Mesendoderm (in vitro differentiated cells): Measurements from ENCODE around the gene ANKS1B.
A peak's percentile ranks its signal among the peaks of the same experiment; 100 is the strongest.
"Not testable (repeated sequence)": the region's sequence is repeated elsewhere in the genome, so short reads cannot be mapped to it uniquely, and the experiment has no call there.

Experiments used
- DNase-seq: peaks from one replicate; pipeline ENCODE4 v3.0.0; 2013
- H2AK5ac ChIP-seq: 2 replicates; pipeline ENCODE4 v1.6.1; 2013; ENCODE audit warnings: low read length, inconsistent platforms
- H2BK120ac ChIP-seq: 2 replicates; pipeline ENCODE4 v1.6.1; 2013; ENCODE audit warnings: low read depth, mild to moderate bottlenecking, low read length, moderate library complexity, mixed read lengths
- H2BK15ac ChIP-seq: replicated peaks from 2 replicates; pipeline ENCODE4 v1.6.1; 2013; ENCODE audit warnings: low read depth, mild to moderate bottlenecking, moderate library complexity
- H2BK5ac ChIP-seq: 2 replicates; pipeline ENCODE4 v1.6.1; 2013; ENCODE audit warnings: low read length, inconsistent platforms
- H3K18ac ChIP-seq: 2 replicates; pipeline ENCODE4 v1.6.1; 2013; ENCODE audit warnings: mild to moderate bottlenecking, low read length, mixed read lengths
- H3K23ac ChIP-seq: one replicate; pipeline ENCODE4 v1.6.1; 2013; ENCODE audit warnings: low read length
- H3K27ac ChIP-seq: 2 replicates; pipeline ENCODE4 v1.5.1; 2013; ENCODE audit warnings: low read depth, mild to moderate bottlenecking, inconsistent platforms, low read length, moderate library complexity
- H3K27me3 ChIP-seq: 2 replicates; pipeline ENCODE4 v1.6.1; 2013; ENCODE audit warnings: low read length, control low read depth, mild to moderate bottlenecking, inconsistent platforms; ENCODE audit not compliant: insufficient read depth, poor library complexity
- H3K36me3 ChIP-seq: 2 replicates; pipeline ENCODE4 v1.6.1; 2013; ENCODE audit warnings: low read length, inconsistent platforms; ENCODE audit not compliant: control insufficient read depth, insufficient read depth
- H3K4ac ChIP-seq: one replicate; pipeline ENCODE4 v1.6.1; 2013; ENCODE audit warnings: low read depth, mild to moderate bottlenecking, low read length, moderate library complexity
- H3K4me1 ChIP-seq: 2 replicates; pipeline ENCODE4 v1.6.1; 2013; ENCODE audit warnings: low read depth, low read length, inconsistent platforms; ENCODE audit not compliant: control insufficient read depth
- H3K4me2 ChIP-seq: 2 replicates; pipeline ENCODE4 v1.6.1; 2013; ENCODE audit warnings: low read length
- H3K4me3 ChIP-seq: 2 replicates; pipeline ENCODE4 v1.5.1; 2013; ENCODE audit warnings: mild to moderate bottlenecking, low read length
- H3K56ac ChIP-seq: one replicate; pipeline ENCODE4 v1.6.1; 2013; ENCODE audit warnings: low read length
- H3K79me1 ChIP-seq: 2 replicates; pipeline ENCODE4 v1.6.1; 2013; ENCODE audit warnings: low read length, inconsistent platforms
- H3K79me2 ChIP-seq: 2 replicates; pipeline ENCODE4 v1.6.1; 2013; ENCODE audit warnings: mild to moderate bottlenecking, low read length; ENCODE audit not compliant: control insufficient read depth, insufficient read depth
- H3K9ac ChIP-seq: 2 replicates; pipeline ENCODE4 v1.6.1; 2013; ENCODE audit warnings: low read length, inconsistent platforms
- H4K5ac ChIP-seq: one replicate; pipeline ENCODE4 v1.6.1; 2013; ENCODE audit warnings: low read length
- H4K8ac ChIP-seq: one replicate; pipeline ENCODE4 v1.6.1; 2013; ENCODE audit warnings: low read depth, mild to moderate bottlenecking, control low read depth, low read length, moderate library complexity
- whole genome bisulfite sequencing: extraction: QIAGEN DNeasy Blood & Tissue Kit; methylation state at CpG from one replicate; pipeline ENCODE4 v1.1.7; 2013; ENCODE audit warnings: low lambda C conversion rate, missing lambda C conversion rate; ENCODE audit not compliant: insufficient coverage; ENCODE audit errors: extremely low coverage; 5-methylcytosine and 5-hydroxymethylcytosine counted together

Gene ANKS1B

GRCh38 chr12:98970210-98970609 is 1014.5 kb downstream of the ANKS1B start:
- H3K9ac ChIP-seq = no peak overlapping the region
- H3K56ac ChIP-seq = no peak overlapping the region
- H4K5ac ChIP-seq = no peak overlapping the region
- no peak overlapping the region for H3K23ac ChIP-seq
- H3K27ac ChIP-seq = no peak overlapping the region
- H3K4ac ChIP-seq = no peak overlapping the region
- H3K4me1 ChIP-seq = no peaks in the 10 kb centered on the region
- H3K4me2 ChIP-seq = no peak overlapping the region
- H3K79me1 ChIP-seq = no peaks in the 10 kb centered on the region
- no peak overlapping the region for H3K18ac ChIP-seq
- no peak overlapping the region for H3K4me3 ChIP-seq
- no peak overlapping the region for H2BK120ac ChIP-seq
- no peak overlapping the region for H2AK5ac ChIP-seq
- DNase-seq = no peak
- H3K79me2 ChIP-seq = no peaks in the 10 kb centered on the region
- no peaks in the 10 kb centered on the region for H3K27me3 ChIP-seq
- H3K36me3 ChIP-seq = no peaks in the 10 kb centered on the region
- no peak overlapping the region for H4K8ac ChIP-seq
- no peak overlapping the region for H2BK5ac ChIP-seq
- no peak overlapping the region for H2BK15ac ChIP-seq

GRCh38 chr12:98968896-98969295 is 1015.8 kb downstream of the ANKS1B start:
- Histone ChIP-seq H3K23ac (no peak overlapping the region), H4K5ac (no peak overlapping the region), H2AK5ac (no peak overlapping the region), H3K4me2 (no peak overlapping the region), H3K79me2 (no peaks in the 10 kb centered on the region), H3K4ac (no peak overlapping the region), H3K9ac (no peak overlapping the region), H3K36me3 (no peaks in the 10 kb centered on the region), H3K4me3 (no peak overlapping the region), H3K27me3 (no peaks in the 10 kb centered on the region), H2BK5ac (no peak overlapping the region), H4K8ac (no peak overlapping the region), H3K56ac (no peak overlapping the region), H3K4me1 (no peaks in the 10 kb centered on the region), H2BK120ac (no peak overlapping the region), H3K27ac (no peak overlapping the region), H3K18ac (no peak overlapping the region), H3K79me1 (no peaks in the 10 kb centered on the region), H2BK15ac (no peak overlapping the region)
- DNase-seq = no peak
- WGBS = no CpG with 5 or more reads among the region's 2 CpGs

- no CpG with 5 or more reads among the region's 5 CpGs for WGBS
- H3K23ac ChIP-seq, H3K27ac ChIP-seq: not testable (repeated sequence)
Measured at GRCh38 chr12:98957135-98957534, 1027.6 kb downstream of the ANKS1B start.

DNA sequence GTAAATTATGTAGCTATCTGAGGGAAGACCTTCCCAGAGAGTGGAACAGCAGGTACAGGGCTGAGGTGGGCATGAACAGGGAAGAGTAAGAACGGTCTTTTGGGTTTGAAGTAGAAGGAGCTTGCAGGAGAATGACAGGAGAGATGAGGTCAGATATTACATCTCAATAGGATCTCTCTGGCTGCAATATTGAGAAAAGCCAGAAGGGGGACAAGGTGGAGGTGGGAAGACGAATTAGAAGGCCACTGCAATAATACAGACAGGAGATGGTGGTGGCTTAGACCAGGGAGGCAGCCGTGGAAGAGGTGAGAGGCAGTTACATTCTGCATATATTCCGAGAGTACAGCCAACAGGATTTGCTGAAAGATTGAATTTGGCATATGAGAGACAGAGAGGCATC is 1029.5 kb downstream of the ANKS1B start:
- Histone ChIP-seq H3K18ac (no peak overlapping the region), H4K5ac (no peak overlapping the region), H3K79me1 (no peaks in the 10 kb centered on the region), H3K27me3 (no peaks in the 10 kb centered on the region), H2BK5ac (no peak overlapping the region), H3K79me2 (no peaks in the 10 kb centered on the region), H3K9ac (no peak overlapping the region), H3K36me3 (no peaks in the 10 kb centered on the region), H3K4me3 (no peak overlapping the region), H3K56ac (no peak overlapping the region), H4K8ac (no peak overlapping the region), H2BK15ac (no peak overlapping the region), H3K23ac (no peak overlapping the region), H2AK5ac (no peak overlapping the region), H3K4me1 (no peaks in the 10 kb centered on the region), H3K27ac (no peak overlapping the region), H2BK120ac (no peak overlapping the region), H3K4me2 (no peak overlapping the region), H3K4ac (no peak overlapping the region)
- DNase-seq = peak; percentile 86
- WGBS = no CpG with 5 or more reads among the region's 4 CpGs

More at GRCh38 chr12:98957135-98957534, 1027.6 kb downstream of the ANKS1B start:
- not testable (repeated sequence) for H4K8ac ChIP-seq, H3K18ac ChIP-seq, DNase-seq, H3K79me2 ChIP-seq, H2BK5ac ChIP-seq, H3K9ac ChIP-seq, H4K5ac ChIP-seq, H2AK5ac ChIP-seq, H2BK120ac ChIP-seq, H3K36me3 ChIP-seq, H3K27me3 ChIP-seq, H3K4me3 ChIP-seq, H2BK15ac ChIP-seq, H3K4ac ChIP-seq, H3K4me1 ChIP-seq, H3K56ac ChIP-seq, H3K4me2 ChIP-seq, H3K79me1 ChIP-seq

- H4K8ac ChIP-seq = no peak overlapping the region
- no peak overlapping the region for H3K4me3 ChIP-seq
- H3K18ac ChIP-seq = no peak overlapping the region
- no peak overlapping the region for H3K23ac ChIP-seq
- no peaks in the 10 kb centered on the region for H3K79me1 ChIP-seq
- H3K4me2 ChIP-seq = no peak overlapping the region
- H2BK120ac ChIP-seq = no peak overlapping the region
- no peaks in the 10 kb centered on the region for H3K4me1 ChIP-seq
- no peak overlapping the region for H3K27ac ChIP-seq
- no peak overlapping the region for H3K9ac ChIP-seq
- no peak overlapping the region for H4K5ac ChIP-seq
- no peak overlapping the region for H2AK5ac ChIP-seq
- H3K79me2 ChIP-seq = no peaks in the 10 kb centered on the region
- no CpG with 5 or more reads among the region's 1 CpG for WGBS
- no peak overlapping the region for H2BK15ac ChIP-seq
- H3K36me3 ChIP-seq = no peaks in the 10 kb centered on the region
- no peaks in the 10 kb centered on the region for H3K27me3 ChIP-seq
- H3K56ac ChIP-seq = no peak overlapping the region
- H2BK5ac ChIP-seq = no peak overlapping the region
- DNase-seq = no peak
- no peak overlapping the region for H3K4ac ChIP-seq
Measured at GRCh38 chr12:98954506-98954905, 1030.2 kb downstream of the ANKS1B start.

DNA sequence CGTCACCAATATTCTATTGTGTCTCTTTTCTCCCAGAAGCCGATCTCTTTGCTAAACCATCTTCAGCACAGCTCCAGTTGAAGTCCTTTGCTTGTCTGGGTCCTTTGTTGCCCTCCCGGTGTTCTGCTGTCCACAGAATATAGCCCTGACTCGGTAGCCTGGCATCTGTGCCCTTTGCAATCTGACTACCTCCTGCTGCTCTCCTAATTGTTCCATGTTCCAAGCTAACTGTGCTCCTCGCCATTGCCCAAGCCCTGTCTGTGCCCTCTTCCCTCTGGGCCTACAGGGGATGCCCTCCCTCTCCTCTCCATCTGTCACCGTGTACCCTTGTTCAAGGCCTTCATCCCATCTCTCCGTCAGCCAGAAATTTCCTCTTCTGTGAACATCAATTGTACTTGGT is 1033.3 kb downstream of the ANKS1B start:
- no CpG with 5 or more reads among the region's 7 CpGs for WGBS
- DNase-seq = no peak
- Histone ChIP-seq H3K79me2 (no peaks in the 10 kb centered on the region), H4K8ac (no peak overlapping the region), H3K4me3 (no peak overlapping the region), H2BK5ac (no peak overlapping the region), H3K9ac (no peak overlapping the region), H3K23ac (no peak overlapping the region), H3K79me1 (no peaks in the 10 kb centered on the region), H3K4me2 (no peak overlapping the region), H3K56ac (no peak overlapping the region), H3K36me3 (no peaks in the 10 kb centered on the region), H3K27me3 (no peaks in the 10 kb centered on the region), H2BK15ac (no peak overlapping the region), H3K27ac (no peak overlapping the region), H2AK5ac (no peak overlapping the region), H2BK120ac (no peak overlapping the region), H3K18ac (no peak overlapping the region), H3K4ac (no peak overlapping the region), H4K5ac (no peak overlapping the region), H3K4me1 (no peaks in the 10 kb centered on the region)
